Measurements from ENCODE around the gene GRK4. TPM values are rescaled to one million over a fixed set of nuclear protein-coding genes. Genes with fewer than 3 reads are reported as not detected.

Gene GRK4
- total and polyA plus RNA-seq, 2 of the 8 experiments (the other 6 are each of a cell fraction or from before 2014, with no cell fraction given), result 0.77 to 1.8 TPM

- H3K4ac ChIP-seq (replicated peaks; ENCODE audit: insufficient read length, low read depth, low read length), result no peak overlapping the region
- no peak overlapping the region for H4K5ac ChIP-seq (ENCODE audit: insufficient read length, low read depth, low read length)
- no peaks in the 10 kb centered on the region; a peak in 1 of 4 replicates for H3K9me3 ChIP-seq (ENCODE audit: insufficient read depth in 2 of 2, low read depth in 1 of 2, low read length in 1 of 2)
- no peak overlapping the region for H2AK5ac ChIP-seq (ENCODE audit: low read depth, low read length)
- no peak overlapping the region for H2BK20ac ChIP-seq (ENCODE audit: low read length)
- H2BK5ac ChIP-seq (ENCODE audit: low read depth, low read length), result no peak overlapping the region
- no peaks in the 10 kb centered on the region for H3K79me1 ChIP-seq (ENCODE audit: low read depth, low read length)
- DNase-seq (ENCODE audit: low read depth in 1 of 2, low spot score in 2 of 2) (no peak), FAIRE-seq (no peak)
- no peak overlapping the region for H3K56ac ChIP-seq (replicated peaks; ENCODE audit: insufficient read length, low read depth, low read length)
- no peak overlapping the region for H2BK12ac ChIP-seq (ENCODE audit: low read depth, low read length)
- no peak overlapping the region for H3K23ac ChIP-seq (ENCODE audit: insufficient read length)
- no peak overlapping the region for H3K18ac ChIP-seq (ENCODE audit: extremely low read depth, low read length)
- H4K20me1 ChIP-seq (replicated peaks in 1 of 2; ENCODE audit: control insufficient read depth in 1 of 2, insufficient read depth in 2 of 2, low read length in 2 of 2), result no peaks in the 10 kb centered on the region
- H3K27ac ChIP-seq (ENCODE audit: low read depth, low read length), result no peak overlapping the region
- POLR2A ChIA-PET (ENCODE audit: partially characterized antibody), result no interaction called here
- no peak overlapping the region for H2AFZ ChIP-seq (ENCODE audit: low read length)
- no peak overlapping the region for H3K9ac ChIP-seq (replicated peaks in 1 of 4; ENCODE audit: extremely low read depth in 1 of 4, low read depth in 3 of 4, low read length in 3 of 4)
- WGBS, 2 experiments (ENCODE audit: extremely low coverage in 1 of 2, insufficient coverage in 1 of 2, insufficient read length in 1 of 2, insufficient replicate concordance in 2 of 2, low coverage in 1 of 2, low lambda C conversion rate in 2 of 2, missing lambda C conversion rate in 1 of 2), result 84% methylated on average over 12 of the region's 12 CpGs; no CpG with 5 or more reads in 1 of the 2 experiments
- H3K4me3 ChIP-seq (ENCODE audit: extremely low read depth in 1 of 4, insufficient read depth in 2 of 4, low read depth in 3 of 4, low read length in 4 of 4), result no peak overlapping the region
- H3K79me2 ChIP-seq (ENCODE audit: control insufficient read depth in 1 of 2, insufficient read depth in 2 of 2, low read length in 2 of 2), result no peaks in the 10 kb centered on the region
- H4K91ac ChIP-seq (replicated peaks; ENCODE audit: insufficient read length, low read length), result no peak overlapping the region
- H2BK120ac ChIP-seq (replicated peaks; ENCODE audit: low read depth, low read length), result no peak overlapping the region
- CTCF ChIA-PET (ENCODE audit: partially characterized antibody), result no interaction called here
- no peaks in the 10 kb centered on the region for H3K36me3 ChIP-seq (ENCODE audit: control insufficient read depth in 2 of 4, insufficient read depth in 4 of 4, low read length in 3 of 4)
- no peaks in the 10 kb centered on the region for H3K23me2 ChIP-seq (ENCODE audit: low read depth, low read length)
- H3K4me2 ChIP-seq (ENCODE audit: insufficient read depth in 1 of 2, low read depth in 2 of 2, low read length in 2 of 2), result no peak overlapping the region
- no peaks in the 10 kb centered on the region for H3K27me3 ChIP-seq (replicated peaks in 1 of 4; ENCODE audit: control insufficient read depth in 3 of 4, extremely low read depth in 1 of 4, insufficient read depth in 3 of 4, low read length in 3 of 4)
- H2BK15ac ChIP-seq (ENCODE audit: low read length), result no peak overlapping the region
- no peak overlapping the region for H3K14ac ChIP-seq (ENCODE audit: insufficient read length)
- H3K4me1 ChIP-seq (replicated peaks in 1 of 4; ENCODE audit: control insufficient read depth in 3 of 4, insufficient read depth in 4 of 4, low read length in 3 of 4), result no peaks in the 10 kb centered on the region
- no peak overlapping the region for H4K8ac ChIP-seq (ENCODE audit: extremely low read depth, insufficient read depth, low read length)
- TF ChIP-seq BACH1 (IDR thresholded peaks at IDR 0.05; ENCODE audit: low read length), result no peak
- no peak for TF ChIP-seq CTCF (IDR thresholded peaks at IDR 0.05; ENCODE audit: control extremely low read depth in 1 of 3, insufficient read depth in 1 of 3, low read depth in 1 of 3, low read length in 3 of 3)
- TF ChIP-seq JUND (IDR thresholded peaks at IDR 0.05; ENCODE audit: low read length), result no peak
- TF ChIP-seq ATF2 (IDR thresholded peaks at IDR 0.05; ENCODE audit: low read length), result no peak
- TF ChIP-seq CBX5 (IDR thresholded peaks at IDR 0.05; ENCODE audit: low read depth, low read length), result no peak
- no peak for TF ChIP-seq RNF2 (IDR thresholded peaks at IDR 0.05; ENCODE audit: borderline replicate concordance, low read depth, low read length, missing control alignments, poor library complexity, severe bottlenecking)
- no peak for TF ChIP-seq POLR2A (IDR thresholded peaks at IDR 0.05; ENCODE audit: control extremely low read depth in 1 of 2, low read depth in 2 of 2, low read length in 2 of 2)
- TF ChIP-seq GTF2F1 (IDR thresholded peaks at IDR 0.05; ENCODE audit: borderline replicate concordance, low read depth, low read length), result no peak
- TF ChIP-seq RAD21 (IDR thresholded peaks at IDR 0.05 in 1 of 2, conservative IDR thresholded peaks at IDR 0.05 in 1 of 2; ENCODE audit: low read depth in 2 of 2, low read length in 2 of 2), result no peak
- no peak for TF ChIP-seq SUZ12 (IDR thresholded peaks at IDR 0.05; ENCODE audit: low read length)
These were observed 99.1 kb downstream of the GRK4 start for GRCh38 chr4:3062471-3062870.
